Loucy (cell line): Measurements from ENCODE around the gene CHKB.

Experiments used
- EZH2phosphoT487 ChIP-seq: fragments of 200-600 bp; IDR thresholded peaks from 2 replicates; pipeline ENCODE4 v1.6.1; 2018; ENCODE audit warnings: antibody characterized with exemption, mild to moderate bottlenecking, moderate library complexity, borderline replicate concordance
- TF ChIP-seq, protein P1 (sequence below): fragments of 200-600 bp; sonication (generic); conservative IDR thresholded peaks from 2 replicates; pipeline ENCODE4 v1.5.1; 2014; ENCODE audit warnings: mild to moderate bottlenecking, antibody characterized with exemption, low read length

DNA sequence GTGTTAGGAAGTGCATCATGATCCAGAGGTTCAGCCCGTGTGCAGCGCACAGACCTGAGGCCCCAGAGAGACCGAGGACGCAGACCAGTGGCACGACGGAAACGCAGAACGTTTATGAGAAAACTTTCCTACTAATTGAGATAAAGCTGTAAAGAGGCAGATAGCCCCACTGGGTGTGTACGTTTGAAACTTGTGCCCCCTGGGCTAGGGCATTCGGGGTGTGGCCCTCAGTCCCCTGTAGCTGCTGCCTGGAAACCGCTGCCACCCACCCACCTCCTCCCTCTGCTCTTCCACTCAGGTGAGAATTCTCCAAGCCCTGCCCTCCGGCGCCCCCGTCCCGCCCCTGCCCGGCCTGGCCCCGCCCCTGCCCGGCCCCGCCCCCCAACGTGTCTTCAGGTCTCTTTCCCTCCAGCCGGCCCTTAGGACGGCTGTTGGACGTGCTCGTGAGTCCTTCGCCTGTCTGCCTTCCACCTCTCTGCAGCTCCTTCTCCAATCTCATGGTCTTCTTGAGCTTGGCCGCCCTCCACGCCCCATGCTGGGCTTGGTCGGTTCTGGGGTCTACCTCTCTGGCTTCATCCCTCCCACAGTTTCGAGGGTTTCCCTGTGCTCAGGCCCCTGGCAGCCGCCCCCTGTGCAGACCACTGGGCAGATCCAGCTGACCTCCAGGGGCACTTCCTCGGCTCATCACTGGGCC, 30.0 kb upstream of the CHKB start:
- TF ChIP-seq, protein P1, sequence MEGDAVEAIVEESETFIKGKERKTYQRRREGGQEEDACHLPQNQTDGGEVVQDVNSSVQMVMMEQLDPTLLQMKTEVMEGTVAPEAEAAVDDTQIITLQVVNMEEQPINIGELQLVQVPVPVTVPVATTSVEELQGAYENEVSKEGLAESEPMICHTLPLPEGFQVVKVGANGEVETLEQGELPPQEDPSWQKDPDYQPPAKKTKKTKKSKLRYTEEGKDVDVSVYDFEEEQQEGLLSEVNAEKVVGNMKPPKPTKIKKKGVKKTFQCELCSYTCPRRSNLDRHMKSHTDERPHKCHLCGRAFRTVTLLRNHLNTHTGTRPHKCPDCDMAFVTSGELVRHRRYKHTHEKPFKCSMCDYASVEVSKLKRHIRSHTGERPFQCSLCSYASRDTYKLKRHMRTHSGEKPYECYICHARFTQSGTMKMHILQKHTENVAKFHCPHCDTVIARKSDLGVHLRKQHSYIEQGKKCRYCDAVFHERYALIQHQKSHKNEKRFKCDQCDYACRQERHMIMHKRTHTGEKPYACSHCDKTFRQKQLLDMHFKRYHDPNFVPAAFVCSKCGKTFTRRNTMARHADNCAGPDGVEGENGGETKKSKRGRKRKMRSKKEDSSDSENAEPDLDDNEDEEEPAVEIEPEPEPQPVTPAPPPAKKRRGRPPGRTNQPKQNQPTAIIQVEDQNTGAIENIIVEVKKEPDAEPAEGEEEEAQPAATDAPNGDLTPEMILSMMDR, result no peak
- TF ChIP-seq EZH2phosphoT487, result no peak
